NCI-H82 (cell line): Measurements from ENCODE around the gene XCL1.
A peak's percentile ranks its signal among the peaks of the same experiment; 100 is the strongest.
"Not testable (repeated sequence)": the region's sequence is repeated elsewhere in the genome, so short reads cannot be mapped to it uniquely, and the experiment has no call there.

ENCODE experiments used
- DNase-seq: peaks from one replicate; lab custom pipeline; 2025; lab: John Stamatoyannopoulos, UW

Gene XCL1

GRCh38 chr1:168567568-168567967 lies 8.8 kb upstream of the XCL1 start:
- DNase-seq, result peak; percentile 15

DNA sequence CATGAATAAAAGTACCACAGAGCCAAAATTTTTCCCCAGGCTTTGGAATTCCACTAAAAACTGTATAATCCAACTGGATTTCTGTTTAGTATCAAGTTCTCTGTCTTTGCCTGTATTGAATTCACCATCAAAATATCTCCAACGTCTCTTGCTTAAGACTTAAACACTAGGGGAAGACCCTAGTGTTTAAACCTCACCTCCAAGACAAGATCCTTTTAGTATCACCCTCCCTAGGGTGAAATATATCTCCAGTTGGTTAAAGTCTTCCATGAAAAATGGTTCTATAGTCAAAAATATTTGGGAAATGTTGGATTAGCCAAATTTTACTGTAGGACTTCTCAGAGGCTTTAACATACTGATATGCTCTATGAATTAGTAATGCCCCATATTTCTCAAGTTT lies 8.1 kb upstream of the XCL1 start:
- no peak for DNase-seq

DNA sequence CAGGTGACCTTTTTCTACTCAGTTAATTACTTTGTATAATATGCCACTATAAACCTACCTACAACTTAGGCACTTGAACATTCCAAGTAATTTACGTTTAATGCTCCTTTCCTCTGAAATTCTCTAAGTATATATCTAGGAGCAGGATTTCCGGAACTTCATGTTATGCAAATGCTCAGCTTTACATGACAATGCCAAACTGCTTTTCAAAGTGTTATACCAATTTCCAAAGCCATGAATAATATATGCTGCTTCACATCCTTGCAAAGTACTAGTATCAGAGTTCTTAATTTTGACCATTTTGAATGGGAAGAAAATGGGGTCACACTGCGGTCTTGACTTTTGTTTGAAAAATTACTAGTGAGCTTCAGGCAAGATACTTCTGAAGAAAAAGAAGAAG lies 5.8 kb upstream of the XCL1 start:
- no peak for DNase-seq

DNA sequence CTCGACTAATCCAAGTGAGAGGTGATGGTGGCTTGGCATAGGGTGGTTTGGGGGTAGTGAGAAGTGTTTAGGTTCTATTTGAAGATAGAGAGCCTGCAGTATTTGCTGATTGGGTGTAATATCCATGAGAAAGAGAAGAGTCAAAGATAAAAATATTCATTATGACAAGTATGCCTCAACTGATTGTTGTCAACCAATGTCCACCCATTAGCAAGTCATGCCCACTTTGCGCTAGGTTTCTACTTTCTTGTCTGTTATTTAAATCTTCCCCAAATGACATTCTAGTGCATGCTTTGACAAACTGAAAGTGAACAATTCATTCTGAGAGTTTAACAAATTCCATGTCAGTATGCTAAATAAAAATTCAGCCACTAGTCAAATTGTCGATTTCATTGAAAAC lies 3.8 kb upstream of the XCL1 start:
- DNase-seq, result no peak

GRCh38 chr1:168574234-168574633 lies 2.2 kb upstream of the XCL1 start:
- peak; percentile 70 for DNase-seq

DNA sequence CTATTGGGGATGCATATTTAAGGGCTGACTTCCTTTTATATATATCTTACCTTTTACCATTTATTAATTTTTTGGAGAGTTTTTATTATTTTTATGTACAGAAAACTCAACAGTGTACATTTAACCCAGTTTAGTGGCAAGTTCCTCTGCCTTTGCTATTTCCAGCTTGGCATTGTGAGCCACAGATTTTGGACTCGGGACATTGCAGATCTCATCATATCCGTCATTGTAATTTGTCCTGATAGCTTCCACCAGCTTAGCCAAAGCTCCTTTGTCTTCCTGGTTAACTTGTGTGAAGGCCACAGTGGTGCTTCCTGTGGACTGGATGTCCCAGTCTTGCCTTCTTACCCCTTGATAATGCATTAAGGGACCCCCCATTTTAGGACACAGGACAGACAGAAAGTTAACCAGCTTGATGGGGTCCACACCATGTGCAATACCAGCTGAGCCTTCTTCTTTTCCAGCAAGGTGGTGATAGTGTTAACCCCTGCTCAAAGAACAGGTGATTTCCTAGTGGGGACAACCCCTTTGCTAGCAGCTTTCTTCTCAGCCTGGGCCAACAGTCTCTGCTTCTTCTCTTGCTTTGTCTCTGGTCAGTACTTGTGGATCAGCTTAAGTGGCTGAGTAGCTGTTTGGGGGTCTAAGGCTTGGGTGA lies 2.3 kb downstream of the XCL1 start:
- not testable (repeated sequence) for DNase-seq

- not testable (repeated sequence) for DNase-seq
These were observed 3.9 kb downstream of the XCL1 start for GRCh38 chr1:168580290-168580689.

- not testable (repeated sequence) for DNase-seq
These were observed 4.6 kb downstream of the XCL1 start for GRCh38 chr1:168580991-168581390.

DNA sequence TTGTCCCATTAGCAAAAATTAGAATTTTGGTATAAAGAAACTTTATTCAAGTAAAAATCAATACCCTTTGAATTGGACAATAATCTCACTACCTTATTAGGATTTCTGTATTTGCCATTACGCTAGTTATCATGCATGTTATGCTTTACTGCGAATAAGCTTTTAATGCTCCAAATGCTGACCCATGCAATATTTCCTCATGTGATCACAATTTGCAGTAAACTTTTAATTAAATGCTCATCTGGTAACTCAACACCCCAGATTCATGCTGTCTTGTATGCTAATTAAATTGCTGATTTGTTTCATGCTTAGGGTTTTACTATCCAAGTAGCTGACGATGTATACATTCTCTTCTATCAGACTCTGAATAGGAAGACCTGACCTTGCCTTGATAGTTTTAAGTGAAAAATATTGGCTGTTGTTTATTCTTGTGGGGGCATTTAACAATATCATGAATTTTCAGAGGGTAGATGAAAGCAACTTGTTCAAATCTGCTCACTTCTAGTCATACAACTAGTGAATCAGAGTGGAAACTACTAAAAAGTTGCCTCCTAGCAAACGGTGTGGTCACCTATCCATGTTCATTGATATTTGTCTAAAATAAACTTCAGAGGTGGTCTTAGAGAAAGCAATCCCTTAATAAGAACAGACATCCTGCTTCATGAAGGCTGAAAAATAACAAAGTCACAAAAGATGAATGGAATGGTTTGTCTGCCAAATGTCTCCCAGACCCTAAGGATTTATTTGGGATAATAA lies 5.6 kb downstream of the XCL1 start:
- no peak for DNase-seq

- no peak for DNase-seq
These were observed 6.4 kb downstream of the XCL1 start for GRCh38 chr1:168582688-168583336.

- no peak for DNase-seq
These were observed 7.2 kb downstream of the XCL1 start for GRCh38 chr1:168583571-168583970.

- no peak for DNase-seq
These were observed 8.8 kb downstream of the XCL1 start for GRCh38 chr1:168585191-168585590.

- DNase-seq, result no peak
These were observed 9.5 kb downstream of the XCL1 start for GRCh38 chr1:168585937-168586336.

DNA sequence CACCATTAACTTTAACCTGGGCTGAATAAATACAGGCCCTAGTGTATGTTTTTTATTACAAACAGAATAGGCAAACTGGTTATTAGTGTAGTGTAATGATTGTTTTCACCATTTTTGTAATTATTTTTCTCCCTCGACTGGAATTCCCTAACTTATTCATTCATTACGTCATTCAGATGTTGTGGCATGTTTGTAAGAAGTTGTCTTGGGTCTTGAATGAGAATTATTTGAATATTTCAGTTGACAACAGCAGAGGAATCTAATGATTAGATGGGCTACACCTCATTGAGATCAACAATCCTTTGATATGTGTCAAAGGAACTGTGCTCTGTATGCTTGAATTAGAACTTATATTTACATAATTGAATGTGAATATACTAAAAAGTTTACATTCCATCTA lies 12.8 kb downstream of the XCL1 start:
- DNase-seq, result no peak

DNA sequence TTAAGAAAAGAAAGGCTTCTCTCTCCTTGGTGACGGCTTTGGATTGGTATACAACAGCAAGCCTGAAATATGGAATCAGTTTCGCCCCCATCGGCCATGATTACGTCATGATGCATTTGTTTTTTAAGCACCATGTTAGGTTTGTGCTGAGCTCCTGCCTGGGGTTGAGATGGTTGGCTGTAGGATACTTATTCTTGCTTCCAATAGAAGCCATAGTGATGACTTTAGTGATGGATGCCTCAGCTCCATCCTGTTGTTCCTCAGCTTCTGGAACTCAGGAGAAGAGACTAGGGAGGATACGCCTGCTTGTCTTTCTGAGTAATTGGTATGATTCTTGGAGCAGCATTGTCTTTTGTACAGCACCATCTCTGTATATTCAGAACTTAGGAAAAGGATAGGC lies 14.7 kb downstream of the XCL1 start:
- no peak for DNase-seq

DNA sequence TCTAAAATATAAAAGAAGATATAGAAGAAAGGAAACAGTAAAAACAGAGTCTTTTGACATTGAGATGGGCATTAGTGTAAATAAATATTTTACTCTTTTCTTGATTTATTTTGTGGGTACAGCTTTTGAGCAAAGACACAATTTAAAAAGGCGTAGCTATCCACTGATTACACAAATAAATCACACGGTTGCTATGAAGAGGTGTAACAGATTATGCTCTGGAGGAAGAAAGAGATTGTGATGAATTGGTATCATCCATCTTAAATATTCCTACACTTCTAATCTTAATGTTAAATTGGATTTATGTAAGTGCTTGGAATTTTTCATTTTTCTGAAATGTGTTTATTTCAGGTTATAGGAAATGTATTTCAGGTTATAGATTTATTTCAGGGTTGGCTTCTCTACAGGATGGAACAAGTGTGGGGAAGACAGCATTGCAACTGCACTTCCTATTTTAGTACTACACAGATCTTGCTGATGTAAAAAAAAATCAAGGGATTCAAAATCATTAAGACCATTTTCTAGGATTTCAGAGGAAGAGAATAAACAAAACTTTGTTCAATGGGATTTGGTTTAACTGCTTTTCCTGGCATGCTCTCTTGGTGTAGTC lies 15.3 kb downstream of the XCL1 start:
- no peak for DNase-seq

DNA sequence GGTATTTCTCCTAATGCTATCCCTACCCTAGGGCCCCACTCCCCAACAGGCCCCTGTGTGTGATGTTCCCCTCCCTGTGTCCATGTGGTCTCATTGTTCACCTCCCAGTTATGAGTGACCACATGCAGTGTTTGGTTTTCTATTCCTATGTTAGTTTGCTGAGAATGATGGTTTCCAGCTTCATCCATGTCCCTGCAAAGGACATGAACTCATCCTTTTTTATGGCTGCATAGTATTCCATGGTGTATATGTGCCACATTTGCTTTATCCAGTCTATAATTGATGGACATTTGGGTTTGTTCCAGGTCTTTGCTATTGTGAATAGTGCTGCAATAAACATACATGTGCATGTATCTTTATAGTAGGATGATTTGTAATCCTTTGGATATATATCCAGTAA lies 19.0 kb downstream of the XCL1 start:
- DNase-seq, result not testable (repeated sequence)

DNA sequence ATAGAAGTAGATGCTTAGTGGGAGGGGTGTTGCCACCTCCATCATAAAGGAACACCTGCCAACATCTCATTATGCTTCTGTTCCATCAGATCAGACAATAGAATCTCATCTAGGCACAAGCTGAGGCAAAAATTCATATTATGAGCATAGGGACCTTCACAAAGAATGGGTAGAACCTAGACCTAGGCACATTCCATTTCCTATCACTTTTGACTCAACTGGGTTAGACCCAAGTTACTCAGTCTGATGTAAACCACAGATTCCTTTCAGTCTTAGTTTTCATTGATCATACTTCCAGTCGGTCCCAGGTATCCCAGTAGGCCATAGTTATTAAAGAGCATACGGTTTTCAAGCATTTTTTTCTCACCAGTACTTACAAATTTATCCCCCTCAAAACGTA lies 21.7 kb downstream of the XCL1 start:
- no peak for DNase-seq

DNA sequence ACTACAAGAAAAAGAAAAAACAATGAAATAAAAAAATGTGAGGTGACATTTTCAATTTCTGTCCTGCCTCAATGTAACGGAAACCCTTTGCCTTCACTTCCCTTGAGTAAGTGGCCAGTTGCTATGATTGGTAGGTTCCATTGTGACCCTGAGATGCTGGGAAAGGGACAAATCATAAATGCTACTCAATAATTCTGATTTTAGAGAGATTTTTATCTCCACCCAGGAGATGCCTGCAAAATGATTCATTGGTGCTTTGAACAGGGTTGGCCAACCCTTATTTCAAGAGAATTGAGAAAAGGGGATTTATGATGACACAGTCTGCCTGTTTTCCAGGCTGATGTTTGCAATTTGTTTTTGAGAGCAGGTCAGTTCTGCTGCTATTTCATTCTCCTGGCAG lies 22.5 kb downstream of the XCL1 start:
- DNase-seq, result no peak

DNA sequence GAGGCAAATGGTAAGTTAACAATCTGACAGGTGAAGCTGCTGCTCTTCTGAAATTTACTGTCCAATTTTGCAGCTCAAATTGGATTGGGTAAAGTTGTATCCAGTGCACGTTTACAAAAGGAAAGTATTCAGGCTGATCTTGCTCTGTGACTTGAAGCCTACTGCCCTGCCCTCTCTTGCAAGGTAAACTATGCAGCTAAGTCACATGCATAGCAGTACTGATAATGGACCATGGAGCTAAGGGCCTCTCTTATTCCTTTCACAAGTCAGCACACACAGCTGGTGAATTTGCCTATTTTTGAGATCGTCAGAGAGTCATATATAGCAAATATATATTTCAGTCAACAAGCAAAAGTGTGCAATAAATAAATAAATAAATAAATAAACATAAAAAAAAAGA lies 23.2 kb downstream of the XCL1 start:
- DNase-seq, result no peak

GRCh38 chr1:168601051-168601450 lies 24.6 kb downstream of the XCL1 start:
- no peak for DNase-seq

GRCh38 chr1:168603501-168604110 lies 27.2 kb downstream of the XCL1 start:
- peak; percentile 93 for DNase-seq
